GM11168 (cell line): ENCODE data around the gene NFX1.
"Not testable (repeated sequence)": the region's sequence is repeated elsewhere in the genome, so short reads cannot be mapped to it uniquely, and the experiment has no call there.

Experiments
- in situ Hi-C: fragments of 300-500 bp; cut with MboI; formaldehyde crosslinking; loops from one replicate; pipeline ENCODE4 v1.12.0; 2022; ENCODE audit warnings: low sequenced_read_pairs; ENCODE audit not compliant: unreplicated experiment

Gene NFX1

DNA sequence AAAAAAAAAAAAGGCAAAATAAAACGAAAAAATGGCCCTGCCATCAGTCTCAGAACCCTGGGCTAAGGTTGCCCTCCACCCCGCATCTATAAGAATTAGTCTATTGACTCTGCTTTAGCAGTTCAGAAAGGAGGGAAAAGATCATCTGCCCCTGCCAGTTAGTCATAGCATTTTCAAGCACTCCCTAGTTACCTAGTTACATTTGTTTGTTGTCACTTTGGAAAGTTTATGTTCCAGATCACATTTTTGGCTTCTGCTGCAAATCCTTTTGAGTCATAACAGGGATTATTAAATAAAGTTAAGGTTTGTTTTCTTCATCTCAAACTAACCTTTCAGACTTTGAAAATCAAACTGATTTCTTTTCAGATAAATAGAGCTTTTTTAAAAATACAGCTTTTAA lies 60.0 kb downstream of the NFX1 start:
- in situ Hi-C loops, result no loop called here

DNA sequence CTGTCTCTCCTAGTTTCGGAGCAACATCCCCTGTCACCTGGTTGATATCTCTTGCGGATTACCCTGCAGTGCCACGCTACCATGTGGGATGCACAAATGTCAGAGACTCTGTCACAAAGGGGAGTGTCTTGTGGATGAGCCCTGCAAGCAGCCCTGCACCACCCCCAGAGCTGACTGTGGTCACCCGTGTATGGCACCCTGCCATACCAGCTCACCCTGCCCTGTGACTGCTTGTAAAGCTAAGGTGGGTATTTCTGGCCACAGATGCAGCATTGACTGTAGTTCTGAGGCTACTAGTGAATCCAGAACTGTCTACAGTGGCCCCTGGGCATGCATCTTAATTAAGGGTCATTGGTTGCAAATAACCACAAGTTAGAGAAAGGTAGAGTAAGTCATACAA lies 61.2 kb downstream of the NFX1 start:
- in situ Hi-C loops, result no loop called here

- in situ Hi-C loops, result no loop called here
Measured at GRCh38 chr9:33354651-33355211, 64.4 kb downstream of the NFX1 start.

GRCh38 chr9:33355933-33356332 lies 65.6 kb downstream of the NFX1 start:
- in situ Hi-C loops, result no loop called here

DNA sequence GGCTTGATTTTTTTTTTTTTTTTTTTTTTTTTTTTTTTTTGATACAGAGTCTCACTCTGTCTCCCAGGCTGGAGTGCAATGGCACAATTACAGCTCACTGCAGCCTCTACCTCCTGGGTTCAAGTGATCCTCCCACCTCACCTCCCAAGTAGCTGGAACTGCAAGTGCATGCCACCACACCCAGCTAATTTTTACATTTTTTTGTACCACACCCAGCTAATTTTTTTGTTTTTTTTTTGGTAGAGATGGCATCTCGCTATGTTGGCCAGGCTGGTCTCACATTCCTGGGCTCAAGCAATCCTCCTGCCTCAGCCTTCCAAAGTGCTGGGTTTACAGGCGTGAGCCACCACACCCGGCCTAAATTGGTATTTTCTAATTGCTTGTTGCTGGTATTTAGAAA lies 68.3 kb downstream of the NFX1 start:
- in situ Hi-C loops, result not testable (repeated sequence)

- in situ Hi-C loops, result no loop called here
Measured at GRCh38 chr9:33364127-33364526, 73.8 kb downstream of the NFX1 start.

GRCh38 chr9:33364814-33365213 lies 74.5 kb downstream of the NFX1 start:
- in situ Hi-C loops, result not testable (repeated sequence)

DNA sequence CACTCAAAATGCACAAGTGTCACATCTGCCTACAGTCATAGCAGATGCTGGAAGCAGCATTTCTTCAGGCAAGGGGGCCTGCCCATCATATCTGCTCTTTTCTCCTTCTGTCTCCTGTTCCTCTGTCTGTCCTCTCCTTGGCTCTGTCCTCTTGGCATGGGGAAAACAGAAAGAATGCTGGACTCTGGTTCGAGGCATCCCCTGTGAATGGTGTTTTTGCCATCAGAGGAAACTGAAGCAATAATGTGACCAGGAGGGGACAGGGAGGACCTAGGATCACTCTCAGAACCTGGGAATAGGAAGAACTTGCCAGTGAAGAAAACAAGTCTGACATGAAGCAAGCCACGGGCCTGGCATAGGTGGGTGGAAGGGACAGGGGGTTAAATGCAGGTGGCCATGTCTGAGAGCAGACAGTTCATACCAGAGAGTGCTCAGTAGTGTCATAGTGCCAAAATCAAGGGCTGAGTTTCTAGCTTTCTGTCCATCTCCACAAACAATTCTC lies 76.7 kb downstream of the NFX1 start:
- in situ Hi-C loops, result no loop called here

GRCh38 chr9:33372900-33373299 lies 82.6 kb downstream of the NFX1 start:
- in situ Hi-C loops, result no loop called here

DNA sequence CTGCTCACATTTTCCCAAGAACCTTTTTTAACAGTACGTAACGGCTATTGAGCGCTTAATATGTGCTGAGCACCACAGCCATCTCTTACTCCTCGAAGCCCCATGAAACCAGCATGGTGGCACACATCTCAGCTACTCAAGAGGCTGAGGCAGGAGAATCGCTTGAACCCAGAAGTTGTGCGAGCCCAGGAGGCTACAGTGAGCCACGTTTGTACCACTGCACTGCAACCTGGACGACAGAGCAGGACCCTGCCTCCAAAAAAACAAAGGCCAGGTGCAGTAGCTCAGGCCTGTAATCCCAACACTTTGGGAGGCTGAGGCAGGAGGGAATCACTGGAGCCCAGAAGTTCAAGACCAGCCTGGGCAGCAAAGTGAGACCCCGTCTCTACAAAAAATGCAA lies 83.9 kb downstream of the NFX1 start:
- in situ Hi-C loops, result no loop called here

GRCh38 chr9:33374634-33375237 lies 84.4 kb downstream of the NFX1 start:
- in situ Hi-C loops, result no loop called here

DNA sequence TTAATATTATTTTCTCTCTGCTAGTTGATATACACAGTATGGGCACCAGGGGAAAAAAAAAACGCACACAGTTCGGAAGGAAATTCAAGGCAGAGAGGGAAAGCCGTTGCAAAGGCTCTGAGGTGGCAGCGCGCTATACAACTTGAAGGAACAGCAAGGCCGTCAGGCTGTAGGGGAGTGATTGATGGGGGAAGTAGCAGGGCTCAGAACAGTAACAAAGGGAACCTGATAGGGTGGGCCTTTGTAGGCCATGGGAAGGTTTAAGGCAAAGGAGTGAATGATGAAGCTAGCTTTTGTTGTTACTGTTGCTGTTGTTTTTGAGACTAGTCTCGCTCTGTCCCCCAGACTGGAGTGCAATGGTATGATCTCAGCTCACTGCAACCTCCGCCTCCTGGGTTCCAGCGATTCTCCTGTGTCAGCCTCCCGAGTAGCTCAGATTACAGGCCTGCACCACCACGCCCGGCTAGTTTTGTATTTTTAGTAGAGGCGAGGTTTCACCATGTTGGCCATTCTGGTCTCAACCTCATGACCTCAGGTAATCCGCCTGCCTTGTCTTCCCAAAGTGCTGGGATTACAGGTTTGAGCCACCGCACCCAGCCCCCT lies 85.0 kb downstream of the NFX1 start:
- in situ Hi-C loops, result no loop called here

DNA sequence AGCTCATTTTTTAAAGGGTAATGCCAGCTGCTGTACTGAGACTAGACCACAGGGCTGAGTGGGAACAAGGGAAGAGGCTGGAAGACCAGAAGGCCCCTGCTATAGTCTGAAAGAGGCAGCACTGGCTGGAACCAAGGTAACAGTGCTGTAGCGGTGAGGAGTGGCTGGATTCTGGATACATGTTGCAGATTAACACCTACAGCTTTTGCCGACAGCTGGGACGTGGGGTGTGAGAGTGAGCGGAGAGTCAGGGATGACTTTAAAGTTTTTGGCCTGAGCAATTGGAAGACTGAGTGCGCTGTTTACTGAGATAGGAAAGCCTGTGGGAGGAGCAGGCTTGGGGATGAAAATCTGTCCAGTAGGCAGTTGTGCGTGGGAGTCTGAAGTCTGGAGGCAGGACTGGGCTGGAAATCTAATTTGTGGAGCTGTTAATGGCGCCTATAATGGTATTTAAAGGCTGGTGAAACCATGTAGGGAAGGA lies 85.6 kb downstream of the NFX1 start:
- in situ Hi-C loops, result no loop called here

DNA sequence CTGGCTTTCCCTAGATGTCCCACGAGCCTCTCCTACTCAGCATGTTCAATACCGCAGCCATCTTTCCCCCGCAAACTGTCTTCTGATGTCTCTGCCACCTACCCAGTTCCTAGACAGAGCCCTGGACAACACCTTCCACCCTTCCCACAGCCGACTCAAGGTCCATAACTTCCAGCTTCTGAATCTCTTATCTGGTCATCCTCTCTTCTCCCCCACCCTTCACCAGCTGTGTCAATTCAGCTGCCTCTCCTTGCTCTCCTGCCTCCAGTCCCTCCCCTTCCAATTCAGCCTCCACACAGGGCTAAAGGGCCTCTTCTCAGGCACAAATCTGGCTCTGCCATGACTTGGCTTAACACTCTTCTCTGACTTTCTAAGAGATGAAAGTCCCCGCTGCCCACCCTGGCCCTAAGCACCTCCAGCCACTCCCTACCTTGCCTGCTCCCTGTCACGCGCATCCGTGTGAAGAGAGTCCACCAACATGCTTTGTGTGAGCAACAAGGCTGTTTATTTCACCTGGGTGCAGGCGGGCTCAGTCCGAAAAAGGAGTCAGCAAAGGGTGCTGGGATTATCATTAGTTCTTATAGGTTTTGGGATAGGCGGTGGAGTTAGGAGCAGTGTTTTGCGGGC lies 86.9 kb downstream of the NFX1 start:
- in situ Hi-C loops, result no loop called here

DNA sequence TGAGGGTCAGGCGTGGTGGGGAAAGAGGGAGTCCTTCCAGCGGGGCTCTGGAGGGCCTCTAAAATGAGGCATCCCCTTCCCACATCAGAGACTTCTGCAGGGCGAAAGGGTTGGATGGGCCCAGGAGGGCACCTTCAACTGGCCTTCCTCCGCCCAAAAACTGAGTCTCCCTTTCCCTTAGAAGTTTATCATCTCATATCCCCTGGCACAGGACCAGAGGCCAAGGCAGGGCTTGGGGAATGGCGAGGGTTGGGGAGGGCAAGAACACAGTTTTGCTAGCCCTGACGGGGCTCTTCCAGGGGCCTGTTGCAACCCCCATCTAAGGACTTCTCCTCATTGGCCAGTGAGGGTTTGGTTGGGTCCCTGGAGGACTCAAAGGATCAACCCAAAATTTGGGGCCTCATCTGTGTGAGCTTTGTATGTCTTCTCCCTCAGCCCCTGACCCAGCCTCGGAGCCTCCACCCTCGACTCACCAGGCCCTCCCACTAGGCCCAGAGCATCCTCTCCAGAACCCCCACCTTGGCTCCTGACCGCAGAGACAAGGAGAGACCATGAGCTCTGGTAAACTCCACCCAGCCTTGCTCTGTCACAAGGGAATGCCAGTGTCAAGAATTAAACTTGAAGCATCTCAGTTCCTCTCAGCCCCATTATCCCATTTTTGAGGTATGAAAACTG lies 87.9 kb downstream of the NFX1 start:
- in situ Hi-C loops, result no loop called here

GRCh38 chr9:33379666-33380389 lies 89.5 kb downstream of the NFX1 start:
- in situ Hi-C loops, result no loop called here

DNA sequence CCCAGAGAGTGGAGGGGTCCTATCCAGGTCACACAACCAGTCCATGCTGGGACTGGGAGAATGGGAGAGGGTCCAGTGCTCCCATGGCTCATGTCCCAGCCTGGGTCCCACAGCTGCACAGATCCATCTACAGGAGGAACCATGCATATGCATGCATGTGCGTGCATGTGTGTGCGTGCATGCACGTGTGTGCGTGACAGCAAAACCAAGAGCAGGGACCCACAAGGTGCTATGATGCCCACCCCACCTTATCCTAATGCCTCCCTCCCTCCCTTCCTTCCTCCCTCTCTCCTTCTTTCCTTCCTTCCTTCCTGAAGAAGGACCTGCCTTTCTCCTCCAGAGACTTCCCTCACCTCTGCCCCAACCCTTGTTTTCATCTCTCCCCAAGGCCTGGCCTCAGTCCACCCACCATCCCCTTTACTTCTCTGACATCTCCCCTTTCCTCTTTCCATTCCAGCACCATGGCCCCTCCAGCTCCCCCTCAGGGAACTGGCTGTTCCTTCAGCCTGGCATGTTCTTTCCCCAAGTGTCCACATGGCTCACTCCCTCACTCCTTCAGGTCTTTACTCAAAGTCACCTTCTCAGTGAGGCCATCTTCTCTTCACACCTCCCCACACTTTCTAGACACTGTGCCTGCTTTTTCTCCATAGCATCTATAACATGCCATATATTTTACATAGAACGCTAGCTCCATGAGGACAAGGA lies 90.2 kb downstream of the NFX1 start:
- in situ Hi-C loops, result no loop called here

- in situ Hi-C loops, result no loop called here
Measured at GRCh38 chr9:33381231-33381791, 91.0 kb downstream of the NFX1 start.

DNA sequence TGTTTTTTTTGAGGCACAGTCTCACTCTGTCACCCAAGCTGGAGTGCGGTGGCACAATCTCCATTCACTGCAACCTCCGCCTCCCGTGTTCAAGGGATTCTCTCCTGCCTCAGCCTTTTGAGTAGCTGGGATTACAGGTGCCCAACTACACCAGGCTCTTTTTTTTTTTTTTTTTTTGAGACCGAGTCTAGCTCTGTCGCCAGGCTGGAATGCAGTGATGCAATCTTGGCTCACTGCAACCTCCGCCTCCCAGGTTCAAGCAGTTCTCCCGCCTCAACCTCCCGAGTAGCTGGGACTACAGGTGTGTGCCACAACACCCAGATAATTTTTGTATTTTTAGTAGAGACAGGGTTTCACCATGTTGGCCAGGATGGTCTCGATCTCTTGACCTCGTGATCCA lies 92.1 kb downstream of the NFX1 start:
- in situ Hi-C loops, result not testable (repeated sequence)
